Spleen (tissue), 11 donors: ENCODE results near the gene MCM9. TPM values are rescaled to one million over a fixed set of nuclear protein-coding genes. Genes with fewer than 3 reads are reported as not detected.

Source experiments
- DNase-seq: peaks from one replicate; pipeline ENCODE4 v3.0.0-alpha.2; 2020
- H3K27ac ChIP-seq, 8 donors: fragments of 200-600 bp; sonication (generic) in 7 of 8; 1 replicate in 4 of 8; 2 replicates in 4 of 8; pipeline versions ENCODE4 v1.5.0 to v1.8.0; 2016 to 2021; ENCODE audit warnings: inconsistent platforms in 4 of 8, mild to moderate bottlenecking in 4 of 8, moderate library complexity in 1 of 8
- H3K27me3 ChIP-seq, 7 donors: fragments of 200-600 bp; sonication (generic) in 6 of 7; replicated peaks in 1 of 7; 1 replicate in 4 of 7; 2 replicates in 3 of 7; pipeline versions ENCODE4 v1.5.0 to v1.8.0; 2016 to 2021; ENCODE audit warnings: inconsistent platforms in 3 of 7, mild to moderate bottlenecking in 1 of 7
- H3K36me3 ChIP-seq, 6 donors: fragments of 200-600 bp; sonication (generic) in 5 of 6; 1 replicate in 4 of 6; 2 replicates in 2 of 6; pipeline versions ENCODE4 v1.5.0 to v1.8.0; 2016 to 2021; ENCODE audit warnings: inconsistent platforms in 2 of 6
- H3K4me1 ChIP-seq, 6 donors: fragments of 200-600 bp; sonication (generic) in 5 of 6; 1 replicate in 3 of 6; 2 replicates in 3 of 6; pipeline versions ENCODE4 v1.5.0 to v1.8.0; 2016 to 2021; ENCODE audit warnings: inconsistent platforms in 3 of 6
- H3K4me3 ChIP-seq, 8 donors: fragments of 200-600 bp; sonication (generic) in 7 of 8; 1 replicate in 4 of 8; 2 replicates in 4 of 8; pipeline versions ENCODE4 v1.5.0 to v1.8.0; 2016 to 2021; ENCODE audit warnings: inconsistent platforms in 4 of 8, mild to moderate bottlenecking in 4 of 8, moderate library complexity in 2 of 8
- H3K9me3 ChIP-seq, 8 donors: fragments of 200-600 bp; sonication (generic) in 7 of 8; 1 replicate in 4 of 8; 2 replicates in 4 of 8; pipeline versions ENCODE4 v1.5.0 to v1.8.0; 2016 to 2021; ENCODE audit warnings: inconsistent platforms in 4 of 8
- POLR2A ChIP-seq, 3 donors: fragments of 450-650 bp; IDR thresholded peaks; one replicate each; pipeline ENCODE4 v1.5.1; 2017; ENCODE audit warnings: antibody characterized with exemption in 3 of 3, mild to moderate bottlenecking in 1 of 3
- POLR2AphosphoS5 ChIP-seq, 3 donors: sonication (generic); formaldehyde crosslinking; IDR thresholded peaks; one replicate each; pipeline ENCODE4 v1.5.1; 2017; ENCODE audit warnings: antibody characterized with exemption in 3 of 3
- WGBS, 5 donors: extraction: QIAGEN DNeasy Blood & Tissue Kit in 3 of 5; methylation state at CpG; one replicate each; pipeline versions ENCODE4 v1.1.5 to v1.1.7; 2013 to 2018; 5-methylcytosine and 5-hydroxymethylcytosine counted together
- intact Hi-C: fragments of 100-400 bp; cut with DNase I; formaldehyde crosslinking; loops from one replicate; pipeline ENCODE4 v1.15.0; 2023; ENCODE audit warnings: low total_unique reads
- polyA plus RNA-seq, 3 donors: library from polyadenylated mRNA; stranded (reverse); fragments of 200-250 nt; gene quantifications; one replicate each; pipeline ENCODE4 v1.2.1, GENCODE V29; 2013
- total RNA-seq, 7 donors: library from RNA; depleted of rRNA in 3 of 7; stranded (reverse); fragments of >200 nt in 3 of 7; fragmentation: NEBNext Ultra II Directional in 4 of 7; extraction: Animal tissue kit (Norgen Biotek cat#: 25700) in 4 of 7; gene quantifications; one replicate each; pipeline versions ENCODE4 v1.1.0 to v1.2.1, GENCODE V29; 2016 to 2021
- TF ChIP-seq, protein P1 (sequence below), 11 experiments: fragments of 200-600 bp in 7 of 11; fragments of 450-650 bp in 4 of 11; sonication (generic) in 4 of 11; IDR thresholded peaks in 8 of 11; conservative IDR thresholded peaks in 3 of 11; 1 replicate in 7 of 11; 2 replicates in 4 of 11; pipeline versions ENCODE4 v1.4.0 to v1.8.0; 2016 to 2021; ENCODE audit warnings: antibody characterized with exemption in 11 of 11, inconsistent platforms in 4 of 11, mild to moderate bottlenecking in 1 of 11
- donor health status: healthy with polysubstance abuse.
- donor health status: DM: no; HTN: no; CAD: no; lungs with moderate emphysema.
- donor health status: DM: no; HTN: no; CAD: no.
- donor health status: Bipolar disorder and iron deficiency.
- donor health status: healthy.
- donor health status: DM: no; HTN: no; CAD: no.
- donor health status: DM: yes; HTN: yes; CAD: no.

The MCM9 gene
- total and polyA plus RNA-seq, 10 donors: 3.7 to 33.6 (median 21.5) TPM

- H3K36me3 ChIP-seq: peaks cover 0 to 14% (median 0%) of the 10 kb centered on the region in 6 donors
- TF ChIP-seq POLR2AphosphoS5 (IDR thresholded peaks at IDR 0.05) (peak; percentile 80 to 90 (median 88)), POLR2A (IDR thresholded peaks at IDR 0.05) (no peak)
- TF ChIP-seq, protein P1, sequence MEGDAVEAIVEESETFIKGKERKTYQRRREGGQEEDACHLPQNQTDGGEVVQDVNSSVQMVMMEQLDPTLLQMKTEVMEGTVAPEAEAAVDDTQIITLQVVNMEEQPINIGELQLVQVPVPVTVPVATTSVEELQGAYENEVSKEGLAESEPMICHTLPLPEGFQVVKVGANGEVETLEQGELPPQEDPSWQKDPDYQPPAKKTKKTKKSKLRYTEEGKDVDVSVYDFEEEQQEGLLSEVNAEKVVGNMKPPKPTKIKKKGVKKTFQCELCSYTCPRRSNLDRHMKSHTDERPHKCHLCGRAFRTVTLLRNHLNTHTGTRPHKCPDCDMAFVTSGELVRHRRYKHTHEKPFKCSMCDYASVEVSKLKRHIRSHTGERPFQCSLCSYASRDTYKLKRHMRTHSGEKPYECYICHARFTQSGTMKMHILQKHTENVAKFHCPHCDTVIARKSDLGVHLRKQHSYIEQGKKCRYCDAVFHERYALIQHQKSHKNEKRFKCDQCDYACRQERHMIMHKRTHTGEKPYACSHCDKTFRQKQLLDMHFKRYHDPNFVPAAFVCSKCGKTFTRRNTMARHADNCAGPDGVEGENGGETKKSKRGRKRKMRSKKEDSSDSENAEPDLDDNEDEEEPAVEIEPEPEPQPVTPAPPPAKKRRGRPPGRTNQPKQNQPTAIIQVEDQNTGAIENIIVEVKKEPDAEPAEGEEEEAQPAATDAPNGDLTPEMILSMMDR (IDR thresholded peaks at IDR 0.05 in 8 of 11, conservative IDR thresholded peaks at IDR 0.05 in 3 of 11): peak in 1 of 11 experiments; percentile 6
- peak; percentile 94 for DNase-seq
- intact Hi-C loops: no loop called here
- WGBS, 5 donors: 0 to 1% (median 0%) methylated on average over 61 to 102 of the region's 102 CpGs
- H3K4me1 ChIP-seq: peaks cover 31 to 84% (median 65%) of the 10 kb centered on the region in 6 donors
- H3K27ac ChIP-seq: peak overlapping the region; percentile 87 to 99 (median 98)
- H3K9me3 ChIP-seq: no peaks in the 10 kb centered on the region
- H3K27me3 ChIP-seq: no peaks in the 10 kb centered on the region
- peak overlapping the region; percentile 81 to 97 (median 89) for H3K4me3 ChIP-seq
These were observed 40.3 kb downstream of the MCM9 start for GRCh38 chr6:118894425-118895260.

- peak; percentile 97 for DNase-seq
- H3K4me3 ChIP-seq: peak within 1 kb of the TSS; percentile 81 to 97 (median 89)
- WGBS, 5 donors: 0 to 1% (median 1%) methylated on average over 49 to 51 of the region's 51 CpGs
- TF ChIP-seq POLR2A (IDR thresholded peaks at IDR 0.05): peak in 2 of 3 donors; percentile 44 to 83
- peak; percentile 88 to 97 (median 95) for TF ChIP-seq POLR2AphosphoS5 (IDR thresholded peaks at IDR 0.05)
- TF ChIP-seq, protein P1 (IDR thresholded peaks at IDR 0.05 in 8 of 11, conservative IDR thresholded peaks at IDR 0.05 in 3 of 11): peak; percentile 40 to 73 (median 63)
- intact Hi-C loops: no loop called here
- no peaks in the 10 kb centered on the region for H3K27me3 ChIP-seq
- H3K4me1 ChIP-seq: peaks cover 31 to 79% (median 62%) of the 10 kb centered on the region in 6 donors
- H3K27ac ChIP-seq: peak within 1 kb of the TSS; percentile 91 to 99 (median 98)
- no peaks in the 10 kb centered on the region for H3K9me3 ChIP-seq
- H3K36me3 ChIP-seq: peaks cover 0 to 7% (median 0%) of the 10 kb centered on the region in 6 donors
These were observed 41.0 kb downstream of the MCM9 start, which contains the start of gene ASF1A for GRCh38 chr6:118893807-118894424. Gene ASF1A (plus strand): TSS chr6:118894152. CDS start chr6:118894414, 262 bp downstream.

DNA sequence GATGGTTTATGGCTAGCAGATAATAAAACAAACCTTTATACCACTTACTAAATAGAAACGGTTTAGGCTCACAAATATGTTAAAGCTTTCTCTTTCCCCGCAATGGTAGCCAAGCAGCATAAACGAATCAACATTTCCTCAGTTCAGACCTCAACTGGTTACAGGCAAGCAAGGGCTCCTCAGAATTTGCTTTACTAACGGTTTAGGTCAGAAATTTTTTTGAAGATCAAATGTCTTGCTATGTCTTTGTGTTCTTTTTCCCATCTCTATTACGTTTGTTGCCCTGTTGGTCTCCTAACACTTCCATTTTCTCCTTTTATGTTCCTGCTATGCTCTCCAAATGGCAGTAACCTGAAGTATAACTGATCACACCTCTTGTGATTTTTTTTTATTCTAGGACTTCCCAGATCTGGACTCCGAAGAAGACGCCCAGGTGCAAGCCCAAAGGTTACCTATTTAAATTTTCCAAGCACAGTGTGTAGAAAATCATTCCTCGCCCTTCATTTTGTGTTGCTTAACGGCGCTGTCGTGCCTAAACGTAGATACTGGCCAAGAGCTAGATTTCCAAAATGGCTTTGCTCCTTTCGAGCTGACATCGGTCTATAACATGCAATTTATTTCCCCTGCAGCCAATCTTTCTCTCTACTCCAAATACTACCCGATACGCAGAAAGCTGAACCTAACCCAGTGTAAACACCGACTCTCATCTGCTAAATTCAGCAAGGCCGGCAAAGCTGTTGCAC, 41.7 kb downstream of the MCM9 start:
- Histone ChIP-seq H3K36me3 (peaks cover 0 to 2% (median 0%) of the 10 kb centered on the region in 6 donors), H3K27me3 (no peaks in the 10 kb centered on the region), H3K9me3 (no peaks in the 10 kb centered on the region), H3K27ac (peak overlapping the region; percentile 91 to 99 (median 98)), H3K4me3 (peak overlapping the region; percentile 81 to 97 (median 89)), H3K4me1 (peaks cover 31 to 72% (median 59%) of the 10 kb centered on the region in 6 donors)
- TF ChIP-seq, protein P1 (IDR thresholded peaks at IDR 0.05 in 8 of 11, conservative IDR thresholded peaks at IDR 0.05 in 3 of 11): no peak
- TF ChIP-seq POLR2AphosphoS5 (IDR thresholded peaks at IDR 0.05): no peak
- TF ChIP-seq POLR2A (IDR thresholded peaks at IDR 0.05): peak in 1 of 3 donors; percentile 30
- WGBS, 5 donors: 0 to 2% (median 1%) methylated on average over 18 of the region's 18 CpGs
- no peak for DNase-seq
- intact Hi-C loops: no loop called here
